ENCODE measurements around the gene UBE2Z. TPM values are rescaled to one million over a fixed set of nuclear protein-coding genes. Genes with fewer than 3 reads are reported as not detected.
A peak's percentile ranks its signal among the peaks of the same experiment; 100 is the strongest.

UBE2Z gene
- total and polyA plus RNA-seq, 2 of the 13 experiments (the other 11 are each of a cell fraction or from before 2014, with no cell fraction given), result 63.2 to 122 TPM

DNA sequence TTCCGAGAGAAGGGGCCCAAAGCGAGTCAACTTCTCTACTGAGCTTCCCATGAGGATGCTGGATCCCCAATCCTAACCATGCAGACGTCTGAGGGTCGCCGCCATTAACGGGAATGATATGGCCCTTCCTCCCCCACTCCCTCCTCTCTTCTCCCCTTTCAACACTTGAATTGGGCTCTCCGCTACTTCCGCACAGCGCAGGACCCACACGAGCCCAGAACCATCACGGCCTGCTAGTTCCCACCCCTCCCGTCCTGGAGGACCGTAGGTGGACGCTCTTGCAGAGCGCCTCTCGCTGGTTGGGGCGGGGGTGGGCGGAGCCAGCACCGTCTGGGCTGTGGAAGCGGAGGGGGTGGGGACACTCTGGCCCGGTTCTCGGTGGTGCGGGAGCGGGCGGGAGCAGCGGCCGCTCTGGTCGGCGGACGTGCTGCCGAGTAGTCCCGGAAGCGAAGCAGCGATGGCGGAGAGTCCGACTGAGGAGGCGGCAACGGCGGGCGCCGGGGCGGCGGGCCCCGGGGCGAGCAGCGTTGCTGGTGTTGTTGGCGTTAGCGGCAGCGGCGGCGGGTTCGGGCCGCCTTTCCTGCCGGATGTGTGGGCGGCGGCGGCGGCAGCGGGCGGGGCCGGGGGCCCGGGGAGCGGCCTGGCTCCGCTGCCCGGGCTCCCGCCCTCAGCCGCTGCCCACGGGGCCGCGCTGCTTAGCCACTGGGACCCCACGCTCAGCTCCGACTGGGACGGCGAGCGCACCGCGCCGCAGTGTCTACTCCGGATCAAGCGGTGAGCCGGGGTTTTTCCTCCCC is at the start of gene UBE2Z (continued):
- TF ChIP-seq, protein P1, sequence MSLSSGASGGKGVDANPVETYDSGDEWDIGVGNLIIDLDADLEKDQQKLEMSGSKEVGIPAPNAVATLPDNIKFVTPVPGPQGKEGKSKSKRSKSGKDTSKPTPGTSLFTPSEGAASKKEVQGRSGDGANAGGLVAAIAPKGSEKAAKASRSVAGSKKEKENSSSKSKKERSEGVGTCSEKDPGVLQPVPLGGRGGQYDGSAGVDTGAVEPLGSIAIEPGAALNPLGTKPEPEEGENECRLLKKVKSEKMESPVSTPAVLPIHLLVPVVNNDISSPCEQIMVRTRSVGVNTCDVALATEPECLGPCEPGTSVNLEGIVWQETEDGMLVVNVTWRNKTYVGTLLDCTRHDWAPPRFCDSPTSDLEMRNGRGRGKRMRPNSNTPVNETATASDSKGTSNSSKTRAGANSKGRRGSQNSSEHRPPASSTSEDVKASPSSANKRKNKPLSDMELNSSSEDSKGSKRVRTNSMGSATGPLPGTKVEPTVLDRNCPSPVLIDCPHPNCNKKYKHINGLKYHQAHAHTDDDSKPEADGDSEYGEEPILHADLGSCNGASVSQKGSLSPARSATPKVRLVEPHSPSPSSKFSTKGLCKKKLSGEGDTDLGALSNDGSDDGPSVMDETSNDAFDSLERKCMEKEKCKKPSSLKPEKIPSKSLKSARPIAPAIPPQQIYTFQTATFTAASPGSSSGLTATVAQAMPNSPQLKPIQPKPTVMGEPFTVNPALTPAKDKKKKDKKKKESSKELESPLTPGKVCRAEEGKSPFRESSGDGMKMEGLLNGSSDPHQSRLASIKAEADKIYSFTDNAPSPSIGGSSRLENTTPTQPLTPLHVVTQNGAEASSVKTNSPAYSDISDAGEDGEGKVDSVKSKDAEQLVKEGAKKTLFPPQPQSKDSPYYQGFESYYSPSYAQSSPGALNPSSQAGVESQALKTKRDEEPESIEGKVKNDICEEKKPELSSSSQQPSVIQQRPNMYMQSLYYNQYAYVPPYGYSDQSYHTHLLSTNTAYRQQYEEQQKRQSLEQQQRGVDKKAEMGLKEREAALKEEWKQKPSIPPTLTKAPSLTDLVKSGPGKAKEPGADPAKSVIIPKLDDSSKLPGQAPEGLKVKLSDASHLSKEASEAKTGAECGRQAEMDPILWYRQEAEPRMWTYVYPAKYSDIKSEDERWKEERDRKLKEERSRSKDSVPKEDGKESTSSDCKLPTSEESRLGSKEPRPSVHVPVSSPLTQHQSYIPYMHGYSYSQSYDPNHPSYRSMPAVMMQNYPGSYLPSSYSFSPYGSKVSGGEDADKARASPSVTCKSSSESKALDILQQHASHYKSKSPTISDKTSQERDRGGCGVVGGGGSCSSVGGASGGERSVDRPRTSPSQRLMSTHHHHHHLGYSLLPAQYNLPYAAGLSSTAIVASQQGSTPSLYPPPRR (CRISPR knock-in tag; IDR thresholded peaks at IDR 0.05; ENCODE audit: borderline replicate concordance), result peak; percentile 67; the same call in 1 of the 2 replicates
- TF ChIP-seq ZFAT (CRISPR knock-in tag; conservative IDR thresholded peaks at IDR 0.05) (no peak), ZNF577 (CRISPR knock-in tag; IDR thresholded peaks at IDR 0.05; ENCODE audit: borderline replicate concordance, low read depth) (no peak), ZNF549 (CRISPR knock-in tag; IDR thresholded peaks at IDR 0.05) (no peak), MIER3 (CRISPR knock-in tag; IDR thresholded peaks at IDR 0.05; ENCODE audit: borderline replicate concordance) (peak; percentile 92; the same call in 1 of the 2 replicates), AGO2 (optimal IDR thresholded peaks at IDR 0.05; ENCODE audit: low read depth, low read length) (peak; percentile 86), ZNF33B (CRISPR knock-in tag; IDR thresholded peaks at IDR 0.05) (peak; percentile 81; the same call in 1 of the 2 replicates), ZNF589 (CRISPR knock-in tag; conservative IDR thresholded peaks at IDR 0.05) (no peak; the same call in none of the 2 replicates)
- TF ChIP-seq, protein P2, sequence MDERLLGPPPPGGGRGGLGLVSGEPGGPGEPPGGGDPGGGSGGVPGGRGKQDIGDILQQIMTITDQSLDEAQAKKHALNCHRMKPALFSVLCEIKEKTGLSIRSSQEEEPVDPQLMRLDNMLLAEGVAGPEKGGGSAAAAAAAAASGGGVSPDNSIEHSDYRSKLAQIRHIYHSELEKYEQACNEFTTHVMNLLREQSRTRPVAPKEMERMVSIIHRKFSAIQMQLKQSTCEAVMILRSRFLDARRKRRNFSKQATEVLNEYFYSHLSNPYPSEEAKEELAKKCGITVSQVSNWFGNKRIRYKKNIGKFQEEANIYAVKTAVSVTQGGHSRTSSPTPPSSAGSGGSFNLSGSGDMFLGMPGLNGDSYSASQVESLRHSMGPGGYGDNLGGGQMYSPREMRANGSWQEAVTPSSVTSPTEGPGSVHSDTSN (CRISPR knock-in tag; IDR thresholded peaks at IDR 0.05), result no peak
- TF ChIP-seq, protein P3, sequence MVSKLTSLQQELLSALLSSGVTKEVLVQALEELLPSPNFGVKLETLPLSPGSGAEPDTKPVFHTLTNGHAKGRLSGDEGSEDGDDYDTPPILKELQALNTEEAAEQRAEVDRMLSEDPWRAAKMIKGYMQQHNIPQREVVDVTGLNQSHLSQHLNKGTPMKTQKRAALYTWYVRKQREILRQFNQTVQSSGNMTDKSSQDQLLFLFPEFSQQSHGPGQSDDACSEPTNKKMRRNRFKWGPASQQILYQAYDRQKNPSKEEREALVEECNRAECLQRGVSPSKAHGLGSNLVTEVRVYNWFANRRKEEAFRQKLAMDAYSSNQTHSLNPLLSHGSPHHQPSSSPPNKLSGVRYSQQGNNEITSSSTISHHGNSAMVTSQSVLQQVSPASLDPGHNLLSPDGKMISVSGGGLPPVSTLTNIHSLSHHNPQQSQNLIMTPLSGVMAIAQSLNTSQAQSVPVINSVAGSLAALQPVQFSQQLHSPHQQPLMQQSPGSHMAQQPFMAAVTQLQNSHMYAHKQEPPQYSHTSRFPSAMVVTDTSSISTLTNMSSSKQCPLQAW (CRISPR knock-in tag; IDR thresholded peaks at IDR 0.05), result peak; percentile 99
- TF ChIP-seq, protein P4, sequence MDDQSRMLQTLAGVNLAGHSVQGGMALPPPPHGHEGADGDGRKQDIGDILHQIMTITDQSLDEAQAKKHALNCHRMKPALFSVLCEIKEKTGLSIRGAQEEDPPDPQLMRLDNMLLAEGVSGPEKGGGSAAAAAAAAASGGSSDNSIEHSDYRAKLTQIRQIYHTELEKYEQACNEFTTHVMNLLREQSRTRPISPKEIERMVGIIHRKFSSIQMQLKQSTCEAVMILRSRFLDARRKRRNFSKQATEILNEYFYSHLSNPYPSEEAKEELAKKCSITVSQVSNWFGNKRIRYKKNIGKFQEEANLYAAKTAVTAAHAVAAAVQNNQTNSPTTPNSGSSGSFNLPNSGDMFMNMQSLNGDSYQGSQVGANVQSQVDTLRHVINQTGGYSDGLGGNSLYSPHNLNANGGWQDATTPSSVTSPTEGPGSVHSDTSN (CRISPR knock-in tag; IDR thresholded peaks at IDR 0.05; ENCODE audit: borderline replicate concordance), result no peak
- TF ChIP-seq, protein P5, sequence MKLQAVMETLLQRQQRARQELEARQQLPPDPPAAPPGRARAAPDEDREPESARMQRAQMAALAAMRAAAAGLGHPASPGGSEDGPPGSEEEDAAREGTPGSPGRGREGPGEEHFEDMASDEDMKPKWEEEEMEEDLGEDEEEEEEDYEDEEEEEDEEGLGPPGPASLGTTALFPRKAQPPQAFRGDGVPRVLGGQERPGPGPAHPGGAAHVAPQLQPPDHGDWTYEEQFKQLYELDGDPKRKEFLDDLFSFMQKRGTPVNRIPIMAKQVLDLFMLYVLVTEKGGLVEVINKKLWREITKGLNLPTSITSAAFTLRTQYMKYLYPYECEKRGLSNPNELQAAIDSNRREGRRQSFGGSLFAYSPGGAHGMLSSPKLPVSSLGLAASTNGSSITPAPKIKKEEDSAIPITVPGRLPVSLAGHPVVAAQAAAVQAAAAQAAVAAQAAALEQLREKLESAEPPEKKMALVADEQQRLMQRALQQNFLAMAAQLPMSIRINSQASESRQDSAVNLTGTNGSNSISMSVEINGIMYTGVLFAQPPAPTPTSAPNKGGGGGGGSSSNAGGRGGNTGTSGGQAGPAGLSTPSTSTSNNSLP (IDR thresholded peaks at IDR 0.05; ENCODE audit: low read depth, low read length), result no peak
- TF ChIP-seq, protein P6, sequence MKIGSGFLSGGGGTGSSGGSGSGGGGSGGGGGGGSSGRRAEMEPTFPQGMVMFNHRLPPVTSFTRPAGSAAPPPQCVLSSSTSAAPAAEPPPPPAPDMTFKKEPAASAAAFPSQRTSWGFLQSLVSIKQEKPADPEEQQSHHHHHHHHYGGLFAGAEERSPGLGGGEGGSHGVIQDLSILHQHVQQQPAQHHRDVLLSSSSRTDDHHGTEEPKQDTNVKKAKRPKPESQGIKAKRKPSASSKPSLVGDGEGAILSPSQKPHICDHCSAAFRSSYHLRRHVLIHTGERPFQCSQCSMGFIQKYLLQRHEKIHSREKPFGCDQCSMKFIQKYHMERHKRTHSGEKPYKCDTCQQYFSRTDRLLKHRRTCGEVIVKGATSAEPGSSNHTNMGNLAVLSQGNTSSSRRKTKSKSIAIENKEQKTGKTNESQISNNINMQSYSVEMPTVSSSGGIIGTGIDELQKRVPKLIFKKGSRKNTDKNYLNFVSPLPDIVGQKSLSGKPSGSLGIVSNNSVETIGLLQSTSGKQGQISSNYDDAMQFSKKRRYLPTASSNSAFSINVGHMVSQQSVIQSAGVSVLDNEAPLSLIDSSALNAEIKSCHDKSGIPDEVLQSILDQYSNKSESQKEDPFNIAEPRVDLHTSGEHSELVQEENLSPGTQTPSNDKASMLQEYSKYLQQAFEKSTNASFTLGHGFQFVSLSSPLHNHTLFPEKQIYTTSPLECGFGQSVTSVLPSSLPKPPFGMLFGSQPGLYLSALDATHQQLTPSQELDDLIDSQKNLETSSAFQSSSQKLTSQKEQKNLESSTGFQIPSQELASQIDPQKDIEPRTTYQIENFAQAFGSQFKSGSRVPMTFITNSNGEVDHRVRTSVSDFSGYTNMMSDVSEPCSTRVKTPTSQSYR (CRISPR knock-in tag; IDR thresholded peaks at IDR 0.05; ENCODE audit: borderline replicate concordance), result peak; percentile 85

Data from HepG2 (cell line).